ENCODE results near the gene CDHR2. TPM values are rescaled to one million over a fixed set of nuclear protein-coding genes. Genes with fewer than 3 reads are reported as not detected.

CDHR2 gene
- total and polyA plus RNA-seq, 12 donors = 0.03 to 0.22 (median 0.19) TPM; not detected in 9

DNA sequence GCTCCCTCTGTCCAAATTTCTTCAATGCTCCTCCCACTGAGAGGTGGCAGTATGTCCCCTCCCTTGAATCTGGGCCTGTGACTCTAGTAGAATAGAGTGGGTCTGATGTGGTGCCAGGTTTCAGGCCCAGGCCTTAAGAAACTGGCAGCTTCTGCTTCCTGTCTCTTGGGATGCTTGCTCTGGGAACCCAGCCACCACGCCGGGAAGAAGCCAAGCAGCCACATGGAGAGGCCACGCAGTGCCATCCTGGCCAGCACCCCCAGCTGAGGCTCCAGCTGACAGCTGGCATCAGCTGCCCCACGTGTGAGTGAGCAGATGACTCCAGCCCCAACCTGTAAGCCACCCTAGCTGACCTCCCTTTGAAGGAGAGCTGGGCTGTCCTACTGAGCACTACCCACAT, 90.8 kb downstream of the CDHR2 start:
- peaks cover 0 to 13% (median 5%) of the 10 kb centered on the region in 7 donors for H3K27me3 ChIP-seq
- peak overlapping the region in 1 of 10 donors; percentile 58 for H3K27ac ChIP-seq
- no peaks in the 10 kb centered on the region for H3K36me3 ChIP-seq
- peaks cover 0 to 7% (median 0%) of the 10 kb centered on the region in 9 donors for H3K4me1 ChIP-seq
- DNase-seq (peak; percentile 68 to 77), ATAC-seq (peak; percentile 80 to 94 (median 90))
- H3K4me3 ChIP-seq = no peak overlapping the region
- 24 to 25% methylated on average over 4 of the region's 4 CpGs for WGBS, 2 donors
- no peaks in the 10 kb centered on the region for H3K9me3 ChIP-seq
- intact Hi-C loops (cut with DNase I) = loop anchor here in 4 of 10 donors (5.0 to 10.0 kb wide), 2 partner anchors 63 to 65 kb away; no protein-coding TSS in a partner anchor
- TF ChIP-seq, protein P1, sequence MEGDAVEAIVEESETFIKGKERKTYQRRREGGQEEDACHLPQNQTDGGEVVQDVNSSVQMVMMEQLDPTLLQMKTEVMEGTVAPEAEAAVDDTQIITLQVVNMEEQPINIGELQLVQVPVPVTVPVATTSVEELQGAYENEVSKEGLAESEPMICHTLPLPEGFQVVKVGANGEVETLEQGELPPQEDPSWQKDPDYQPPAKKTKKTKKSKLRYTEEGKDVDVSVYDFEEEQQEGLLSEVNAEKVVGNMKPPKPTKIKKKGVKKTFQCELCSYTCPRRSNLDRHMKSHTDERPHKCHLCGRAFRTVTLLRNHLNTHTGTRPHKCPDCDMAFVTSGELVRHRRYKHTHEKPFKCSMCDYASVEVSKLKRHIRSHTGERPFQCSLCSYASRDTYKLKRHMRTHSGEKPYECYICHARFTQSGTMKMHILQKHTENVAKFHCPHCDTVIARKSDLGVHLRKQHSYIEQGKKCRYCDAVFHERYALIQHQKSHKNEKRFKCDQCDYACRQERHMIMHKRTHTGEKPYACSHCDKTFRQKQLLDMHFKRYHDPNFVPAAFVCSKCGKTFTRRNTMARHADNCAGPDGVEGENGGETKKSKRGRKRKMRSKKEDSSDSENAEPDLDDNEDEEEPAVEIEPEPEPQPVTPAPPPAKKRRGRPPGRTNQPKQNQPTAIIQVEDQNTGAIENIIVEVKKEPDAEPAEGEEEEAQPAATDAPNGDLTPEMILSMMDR (IDR thresholded peaks at IDR 0.05) = no peak

DNA sequence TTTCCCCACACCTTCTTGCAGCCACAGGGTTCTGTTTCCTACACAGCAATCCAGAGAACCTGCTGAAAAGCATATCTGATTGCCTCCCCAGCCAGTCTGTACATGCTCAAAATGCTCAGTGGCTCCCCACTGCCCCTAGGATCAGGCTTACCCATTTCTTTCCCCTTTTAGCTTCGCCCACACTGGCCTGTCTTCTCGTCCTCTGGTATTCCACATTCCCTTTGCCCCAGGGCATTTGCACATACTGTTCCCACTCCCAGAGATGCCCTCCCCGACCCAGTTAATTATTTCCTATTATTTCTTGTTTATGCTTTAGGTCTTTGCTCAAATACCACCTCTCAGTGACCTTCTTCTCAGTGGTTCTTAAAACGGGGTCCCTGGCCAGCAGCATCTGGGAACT, 91.5 kb downstream of the CDHR2 start:
- ATAC-seq (no peak), DNase-seq (no peak)
- H3K4me3 ChIP-seq = no peak overlapping the region
- peak overlapping the region in 1 of 10 donors; percentile 58 for H3K27ac ChIP-seq
- H3K27me3 ChIP-seq = peaks cover 0 to 8% (median 0%) of the 10 kb centered on the region in 7 donors
- no peaks in the 10 kb centered on the region for H3K36me3 ChIP-seq
- H3K9me3 ChIP-seq = no peaks in the 10 kb centered on the region
- 79 to 82% methylated on average over 4 of the region's 4 CpGs for WGBS, 2 donors
- TF ChIP-seq, protein P1 (IDR thresholded peaks at IDR 0.05) = no peak
- intact Hi-C loops (cut with DNase I) = loop anchor here in 3 of 10 donors (5.0 to 10.0 kb wide), 2 partner anchors 63 to 66 kb away; no protein-coding TSS in a partner anchor
- H3K4me1 ChIP-seq = peaks cover 0 to 7% (median 0%) of the 10 kb centered on the region in 9 donors

DNA sequence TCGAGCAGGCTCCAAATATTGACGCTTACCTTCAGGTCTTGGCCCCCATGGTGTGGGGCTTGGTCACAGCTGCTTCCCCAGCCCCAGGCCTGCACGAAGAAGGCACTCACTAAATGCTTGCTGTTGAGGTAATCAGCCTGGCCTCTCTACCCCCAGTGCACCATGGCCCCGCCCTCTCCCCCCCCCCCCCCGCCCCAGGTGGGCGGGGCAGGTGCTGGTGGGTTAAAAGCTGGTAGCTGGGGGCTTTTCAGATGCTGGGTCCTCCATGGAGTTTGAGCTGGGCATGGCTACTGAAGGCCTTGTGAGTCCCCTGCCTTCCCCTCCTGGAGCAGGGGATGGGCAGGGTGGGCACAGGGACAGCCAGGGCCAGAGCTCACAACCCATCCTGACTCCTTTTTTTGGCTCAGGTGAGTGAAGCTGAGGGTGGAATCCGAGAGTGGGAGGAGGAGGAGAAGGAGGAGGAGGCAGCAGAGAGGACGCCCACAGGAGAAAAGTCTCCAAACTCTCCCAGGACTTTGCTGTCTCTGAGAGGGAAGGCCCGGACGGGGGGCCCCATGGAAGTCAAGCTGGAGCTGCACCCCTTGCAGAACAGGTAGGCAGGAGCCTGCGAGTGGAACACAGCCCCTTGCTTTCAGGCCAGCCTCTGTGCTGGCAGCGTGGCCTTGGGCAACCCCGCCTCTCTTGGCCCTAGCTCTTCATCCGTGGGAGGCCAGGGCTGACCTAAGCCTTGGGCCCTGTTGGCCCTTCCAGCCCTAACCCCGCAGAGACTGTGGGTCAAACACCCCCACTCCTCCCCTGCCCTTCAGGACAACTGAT, 93.7 kb downstream of the CDHR2 start:
- intact Hi-C loops (cut with DNase I) = loop anchor here in 3 of 10 donors (5.0 to 10.0 kb wide), 2 partner anchors 66 to 68 kb away; no protein-coding TSS in a partner anchor
- no peak for DNase-seq
- H3K4me1 ChIP-seq = peaks cover under 1 to 16% (median 8%) of the 10 kb centered on the region in 9 donors
- no peaks in the 10 kb centered on the region for H3K27me3 ChIP-seq
- no peak overlapping the region for H3K4me3 ChIP-seq
- no peak for ATAC-seq
- TF ChIP-seq, protein P1 (IDR thresholded peaks at IDR 0.05) = no peak
- H3K27ac ChIP-seq = no peak overlapping the region
- H3K9me3 ChIP-seq = no peaks in the 10 kb centered on the region
- no peaks in the 10 kb centered on the region for H3K36me3 ChIP-seq
- 56 to 65% methylated on average over 14 of the region's 15 CpGs for WGBS, 2 donors

- Histone ChIP-seq H3K4me3 (no peak overlapping the region), H3K4me1 (peaks cover 8 to 24% (median 16%) of the 10 kb centered on the region in 9 donors), H3K9me3 (no peaks in the 10 kb centered on the region), H3K27me3 (no peaks in the 10 kb centered on the region), H3K27ac (no peak overlapping the region), H3K36me3 (no peaks in the 10 kb centered on the region)
- intact Hi-C loops (cut with DNase I) = loop anchor here in 3 of 10 donors (5.0 to 10.0 kb wide), 2 partner anchors 66 to 69 kb away; no protein-coding TSS in a partner anchor
- TF ChIP-seq, protein P1 (IDR thresholded peaks at IDR 0.05) = no peak
- 82% methylated on average over 11 of the region's 11 CpGs for WGBS, 2 donors
- no peak for ATAC-seq
- no peak for DNase-seq
These were observed 94.5 kb downstream of the CDHR2 start for GRCh38 chr5:176643491-176644219.
